PC-3 (cell line): ENCODE measurements around the gene EPHB1. TPM values are rescaled to one million over a fixed set of nuclear protein-coding genes. Genes with fewer than 3 reads are reported as not detected.

Source experiments
- ATAC-seq: fragments of 200-7000 bp; cut with Tn5 transposase; 2 replicates; pipeline ENCODE4 v1.9.1; 2020; ENCODE audit warnings: mild to moderate bottlenecking, moderate library complexity
- BruUV-seq: library from RNA; stranded (reverse); fragments of 400-500 nt; replicated peaks from 2 replicates; lab custom pipeline; 2021; lab: Mats Ljungman, UMichigan
- CTCF ChIA-PET: fragments of 300-600 bp; sonication (Branson Sonifier 250); formaldehyde crosslinking; loops from one replicate; lab custom pipeline; 2022; ENCODE audit warnings: antibody characterized with exemption; lab: Charles Lee
- POLR2A ChIA-PET: fragments of 300-600 bp; sonication (Branson Sonifier 250); formaldehyde crosslinking; loops from one replicate; lab custom pipeline; 2022; ENCODE audit warnings: antibody characterized with exemption; ENCODE audit not compliant: unreplicated experiment; lab: Charles Lee
- DNase-seq: peaks from one replicate; pipeline ENCODE4 v3.0.0-alpha.2; 2015
- H2AFZ ChIP-seq: fragments of 300-600 bp; sonication (generic); 2 replicates; pipeline ENCODE4 v1.6.0; 2016; ENCODE audit warnings: antibody characterized with exemption, low read length
- H3F3A ChIP-seq: fragments of 300-600 bp; sonication (generic); one replicate; pipeline ENCODE4 v1.6.0; 2017; ENCODE audit warnings: antibody characterized with exemption, low read length, control low read depth, mild to moderate bottlenecking; ENCODE audit not compliant: unreplicated experiment
- H3K27ac ChIP-seq: fragments of 300-600 bp; sonication (generic); 2 replicates; pipeline ENCODE4 v1.5.1; 2016; ENCODE audit warnings: mild to moderate bottlenecking, low read length
- H3K27me3 ChIP-seq: fragments of 300-600 bp; sonication (generic); 2 replicates; pipeline ENCODE4 v1.6.1; 2016; ENCODE audit warnings: low read length, mixed read lengths
- H3K36me3 ChIP-seq: fragments of 300-600 bp; sonication (generic); 2 replicates; pipeline ENCODE4 v1.6.1; 2016; ENCODE audit warnings: low read depth, mixed run types, low read length, mixed read lengths
- H3K4me1 ChIP-seq: fragments of 300-600 bp; sonication (generic); 2 replicates; pipeline ENCODE4 v1.5.1; 2016; ENCODE audit warnings: low read length; ENCODE audit not compliant: insufficient read depth
- H3K4me2 ChIP-seq: fragments of 300-600 bp; sonication (generic); 2 replicates; pipeline ENCODE4 v1.6.0; 2016; ENCODE audit warnings: low read length
- H3K4me3 ChIP-seq: fragments of 300-600 bp; sonication (generic); 2 replicates; pipeline ENCODE4 v1.5.1; 2016; ENCODE audit warnings: mild to moderate bottlenecking, low read length, mixed read lengths
- H3K79me2 ChIP-seq: fragments of 300-600 bp; sonication (generic); 2 replicates; pipeline ENCODE4 v1.6.1; 2017; ENCODE audit warnings: low read length, mixed read lengths
- H3K9ac ChIP-seq: fragments of 300-600 bp; sonication (generic); 2 replicates; pipeline ENCODE4 v1.6.0; 2016; ENCODE audit warnings: mild to moderate bottlenecking, low read length
- H3K9me2 ChIP-seq: fragments of 300-600 bp; sonication (generic); replicated peaks from 2 replicates; pipeline ENCODE4 v1.6.1; 2016; ENCODE audit warnings: mixed run types, low read length, mixed read lengths
- H3K9me3 ChIP-seq: fragments of 300-600 bp; sonication (generic); 2 replicates; pipeline ENCODE4 v1.6.1; 2016; ENCODE audit warnings: low read length, mixed read lengths
- H4K20me1 ChIP-seq: fragments of 300-600 bp; sonication (generic); 2 replicates; pipeline ENCODE4 v1.6.1; 2016; ENCODE audit warnings: low read length, mixed read lengths
- EZH2 ChIP-seq: fragments of 300-600 bp; sonication (generic); IDR thresholded peaks from one replicate; pipeline ENCODE4 v1.6.1; 2017; ENCODE audit warnings: antibody characterized with exemption, mild to moderate bottlenecking, low read length; ENCODE audit not compliant: unreplicated experiment
- EZH2phosphoT487 ChIP-seq: fragments of 300-600 bp; sonication (generic); IDR thresholded peaks from 2 replicates; pipeline ENCODE4 v1.6.1; 2018; ENCODE audit warnings: mild to moderate bottlenecking, antibody characterized with exemption, low read length, borderline replicate concordance
- intact Hi-C: fragments of 100-400 bp; cut with micrococcal nuclease; formaldehyde crosslinking; loops from 2 replicates; pipeline ENCODE4 v1.9.0; 2023
- total RNA-seq: library from RNA; depleted of rRNA; stranded (reverse); fragments of >200 nt; gene quantifications from 2 replicates; pipeline ENCODE4 v1.2.3, GENCODE V29; 2014
- TF ChIP-seq, protein P1 (sequence below): fragments of 300-600 bp; sonication (generic); conservative IDR thresholded peaks from 2 replicates; pipeline ENCODE4 v1.5.1; 2017; ENCODE audit warnings: antibody characterized with exemption, low read depth, mild to moderate bottlenecking, low read length

The EPHB1 gene
- total RNA-seq, 1 experiment from 2014 or later: 0.69 TPM

DNA sequence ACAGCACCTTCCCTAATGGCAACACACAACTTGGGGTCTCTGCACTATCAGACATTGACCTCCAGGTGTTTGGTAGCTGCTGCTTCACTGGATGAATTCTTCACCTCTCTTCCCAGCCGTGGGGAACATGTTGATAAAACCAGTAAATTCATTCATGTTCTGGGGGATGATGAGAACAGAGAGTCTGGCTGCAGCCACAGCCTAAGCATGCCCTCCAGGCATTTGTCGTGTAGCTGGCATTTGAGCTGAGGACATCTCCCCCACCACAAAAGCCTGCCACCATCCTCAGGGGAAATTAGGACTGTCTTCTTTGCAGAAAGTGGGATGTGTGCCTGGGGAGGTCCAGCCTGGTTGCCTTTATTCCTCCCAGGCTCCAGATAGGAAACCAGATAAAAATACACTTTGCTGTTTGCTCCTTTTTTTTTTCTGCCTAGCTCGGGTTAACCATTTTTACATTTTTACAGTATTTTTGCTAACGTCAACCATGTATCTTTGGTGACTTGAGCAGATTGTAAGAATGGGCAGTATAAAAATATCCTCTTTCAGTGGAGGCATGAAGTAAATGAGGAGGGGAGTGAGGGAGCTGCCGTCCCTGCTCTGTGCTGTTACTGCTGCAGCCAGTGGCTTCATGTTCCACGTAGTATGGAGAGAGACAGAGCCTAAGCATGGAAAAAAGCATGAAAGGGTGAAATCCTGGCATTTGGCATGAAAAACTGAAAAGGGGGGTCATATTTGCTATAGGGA is 444.0 kb downstream of the EPHB1 start:
- Histone ChIP-seq H3F3A (no peaks in the 10 kb centered on the region), H3K27me3 (no peaks in the 10 kb centered on the region), H2AFZ (no peak overlapping the region), H3K4me2 (no peak overlapping the region), H3K4me1 (no peaks in the 10 kb centered on the region), H3K9me2 (no peaks in the 10 kb centered on the region), H3K27ac (no peak overlapping the region), H3K4me3 (no peak overlapping the region), H3K9me3 (no peaks in the 10 kb centered on the region), H3K9ac (no peak overlapping the region), H4K20me1 (no peaks in the 10 kb centered on the region), H3K36me3 (no peaks in the 10 kb centered on the region), H3K79me2 (no peaks in the 10 kb centered on the region)
- no peak for ATAC-seq
- CTCF ChIA-PET: no interaction called here
- intact Hi-C loops: no loop called here
- no peak for DNase-seq
- TF ChIP-seq EZH2: no peak
- TF ChIP-seq, protein P1, sequence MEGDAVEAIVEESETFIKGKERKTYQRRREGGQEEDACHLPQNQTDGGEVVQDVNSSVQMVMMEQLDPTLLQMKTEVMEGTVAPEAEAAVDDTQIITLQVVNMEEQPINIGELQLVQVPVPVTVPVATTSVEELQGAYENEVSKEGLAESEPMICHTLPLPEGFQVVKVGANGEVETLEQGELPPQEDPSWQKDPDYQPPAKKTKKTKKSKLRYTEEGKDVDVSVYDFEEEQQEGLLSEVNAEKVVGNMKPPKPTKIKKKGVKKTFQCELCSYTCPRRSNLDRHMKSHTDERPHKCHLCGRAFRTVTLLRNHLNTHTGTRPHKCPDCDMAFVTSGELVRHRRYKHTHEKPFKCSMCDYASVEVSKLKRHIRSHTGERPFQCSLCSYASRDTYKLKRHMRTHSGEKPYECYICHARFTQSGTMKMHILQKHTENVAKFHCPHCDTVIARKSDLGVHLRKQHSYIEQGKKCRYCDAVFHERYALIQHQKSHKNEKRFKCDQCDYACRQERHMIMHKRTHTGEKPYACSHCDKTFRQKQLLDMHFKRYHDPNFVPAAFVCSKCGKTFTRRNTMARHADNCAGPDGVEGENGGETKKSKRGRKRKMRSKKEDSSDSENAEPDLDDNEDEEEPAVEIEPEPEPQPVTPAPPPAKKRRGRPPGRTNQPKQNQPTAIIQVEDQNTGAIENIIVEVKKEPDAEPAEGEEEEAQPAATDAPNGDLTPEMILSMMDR: no peak
- TF ChIP-seq EZH2phosphoT487: no peak
- POLR2A ChIA-PET: no interaction called here
- BruUV-seq: no TSS peak

DNA sequence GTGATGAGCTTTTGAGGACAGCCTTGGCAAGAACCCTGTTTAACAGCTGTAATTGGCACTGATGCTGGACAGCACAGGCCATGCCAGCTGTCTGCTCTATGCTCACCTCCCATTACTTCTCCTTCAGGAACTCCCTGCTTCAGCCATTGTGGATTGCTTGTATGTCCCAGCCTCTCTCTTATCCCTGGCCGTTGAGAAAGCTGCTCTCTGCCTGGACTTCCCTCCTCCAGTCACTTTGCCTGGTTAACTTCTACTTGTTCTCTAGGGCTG is 444.5 kb downstream of the EPHB1 start:
- no TSS peak for BruUV-seq
- CTCF ChIA-PET: no interaction called here
- Histone ChIP-seq H3K79me2 (no peaks in the 10 kb centered on the region), H3K4me2 (no peak overlapping the region), H2AFZ (no peak overlapping the region), H3K27ac (no peak overlapping the region), H3K36me3 (no peaks in the 10 kb centered on the region), H3K4me3 (no peak overlapping the region), H3K9ac (no peak overlapping the region), H3F3A (no peaks in the 10 kb centered on the region), H3K9me2 (no peaks in the 10 kb centered on the region), H3K9me3 (no peaks in the 10 kb centered on the region), H3K27me3 (no peaks in the 10 kb centered on the region), H4K20me1 (no peaks in the 10 kb centered on the region), H3K4me1 (no peaks in the 10 kb centered on the region)
- intact Hi-C loops: no loop called here
- ATAC-seq (no peak), DNase-seq (no peak)
- POLR2A ChIA-PET: no interaction called here
- no peak for TF ChIP-seq EZH2
- TF ChIP-seq, protein P1: no peak
- no peak for TF ChIP-seq EZH2phosphoT487

DNA sequence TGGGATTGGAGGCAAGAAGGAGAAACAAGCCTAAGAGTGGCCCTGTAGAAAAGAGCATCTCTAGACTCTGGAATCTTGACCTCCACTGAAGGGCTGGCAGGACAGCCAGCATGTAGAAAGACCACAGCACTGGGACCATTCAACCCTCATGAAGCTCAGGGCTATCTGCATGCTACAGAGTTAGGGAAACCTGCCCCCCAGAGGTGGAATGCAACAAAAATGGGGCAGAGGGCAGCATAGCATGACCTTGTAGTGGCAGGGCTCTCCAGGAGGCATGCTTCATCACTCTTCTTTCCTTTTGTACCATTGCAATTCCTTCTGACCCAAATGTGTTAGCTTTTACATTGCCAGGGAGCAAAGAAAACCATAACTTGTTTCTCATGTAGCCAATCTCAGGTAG is 445.4 kb downstream of the EPHB1 start:
- BruUV-seq: no TSS peak
- H3K4me2 ChIP-seq: no peak overlapping the region
- H3K9ac ChIP-seq: no peak overlapping the region
- no peaks in the 10 kb centered on the region for H3K79me2 ChIP-seq
- H3K9me2 ChIP-seq: no peaks in the 10 kb centered on the region
- H3K9me3 ChIP-seq: no peaks in the 10 kb centered on the region
- no peak for TF ChIP-seq EZH2phosphoT487
- TF ChIP-seq, protein P1: no peak
- no peak for TF ChIP-seq EZH2
- no peak overlapping the region for H3K4me3 ChIP-seq
- H2AFZ ChIP-seq: no peak overlapping the region
- H4K20me1 ChIP-seq: no peaks in the 10 kb centered on the region
- H3K27me3 ChIP-seq: no peaks in the 10 kb centered on the region
- ChIA-PET CTCF (no interaction called here), POLR2A (no interaction called here)
- H3K27ac ChIP-seq: no peak overlapping the region
- no peak for DNase-seq
- ATAC-seq: no peak
- no peaks in the 10 kb centered on the region for H3K36me3 ChIP-seq
- intact Hi-C loops: no loop called here
- no peaks in the 10 kb centered on the region for H3K4me1 ChIP-seq
- no peaks in the 10 kb centered on the region for H3F3A ChIP-seq
